ENCODE results near the gene PRKCSH. TPM values are rescaled to one million over a fixed set of nuclear protein-coding genes. Genes with fewer than 3 reads are reported as not detected.
"Not testable (repeated sequence)": the region's sequence is repeated elsewhere in the genome, so short reads cannot be mapped to it uniquely, and the experiment has no call there.

The PRKCSH gene
- polyA plus RNA-seq, 4 donors: 118 to 453 (median 160) TPM

- Histone ChIP-seq H3K9me3 (ENCODE audit: control insufficient read depth in 2 of 2, insufficient read depth in 1 of 2, low read depth in 1 of 2, low read length in 1 of 2) (no peaks in the 10 kb centered on the region), H3K4me1 (ENCODE audit: control insufficient read depth in 3 of 3, insufficient read depth in 2 of 3, low read depth in 1 of 3, low read length in 2 of 3) (no peaks in the 10 kb centered on the region), H3K4me3 (ENCODE audit: low read depth in 1 of 3, low read length in 3 of 3) (no peak overlapping the region), H3K36me3 (ENCODE audit: control insufficient read depth in 3 of 3, insufficient read depth in 2 of 3, low read depth in 1 of 3, low read length in 3 of 3) (no peaks in the 10 kb centered on the region), H3K27me3 (ENCODE audit: control insufficient read depth in 3 of 3, insufficient read depth in 3 of 3, low read length in 3 of 3) (peaks cover 0 to 9% (median 4%) of the 10 kb centered on the region in 3 donors), H3K27ac (ENCODE audit: low read depth in 1 of 3, low read length in 2 of 3) (no peak overlapping the region)
- FAIRE-seq (no peak), DNase-seq (no peak)
- 67 to 84% (median 79%) methylated on average over 8 to 9 of the region's 9 CpGs for WGBS, 3 donors
These were observed 33.5 kb upstream of the PRKCSH start for GRCh38 chr19:11401808-11402543.

GRCh38 chr19:11404588-11405222 is 30.7 kb upstream of the PRKCSH start:
- DNase-seq (no peak), FAIRE-seq (no peak)
- Histone ChIP-seq H3K27me3 (ENCODE audit: control insufficient read depth in 3 of 3, insufficient read depth in 3 of 3, low read length in 3 of 3) (peaks cover 0 to 9% (median 6%) of the 10 kb centered on the region in 3 donors), H3K4me3 (ENCODE audit: low read depth in 1 of 3, low read length in 3 of 3) (no peak overlapping the region), H3K9me3 (ENCODE audit: control insufficient read depth in 2 of 2, insufficient read depth in 1 of 2, low read depth in 1 of 2, low read length in 1 of 2) (no peaks in the 10 kb centered on the region), H3K4me1 (ENCODE audit: control insufficient read depth in 3 of 3, insufficient read depth in 2 of 3, low read depth in 1 of 3, low read length in 2 of 3) (no peaks in the 10 kb centered on the region), H3K36me3 (ENCODE audit: control insufficient read depth in 3 of 3, insufficient read depth in 2 of 3, low read depth in 1 of 3, low read length in 3 of 3) (no peaks in the 10 kb centered on the region), H3K27ac (ENCODE audit: low read depth in 1 of 3, low read length in 2 of 3) (no peak overlapping the region)
- WGBS, 3 donors: 49 to 58% (median 57%) methylated on average over 9 of the region's 9 CpGs

- DNase-seq: no peak
- FAIRE-seq: no peak
- H3K4me1 ChIP-seq (ENCODE audit: control insufficient read depth in 3 of 3, insufficient read depth in 2 of 3, low read depth in 1 of 3, low read length in 2 of 3): no peaks in the 10 kb centered on the region
- peaks cover 0 to 9% (median 6%) of the 10 kb centered on the region in 3 donors for H3K27me3 ChIP-seq (ENCODE audit: control insufficient read depth in 3 of 3, insufficient read depth in 3 of 3, low read length in 3 of 3)
- H3K36me3 ChIP-seq (ENCODE audit: control insufficient read depth in 3 of 3, insufficient read depth in 2 of 3, low read depth in 1 of 3, low read length in 3 of 3): no peaks in the 10 kb centered on the region
- no peaks in the 10 kb centered on the region for H3K9me3 ChIP-seq (ENCODE audit: control insufficient read depth in 2 of 2, insufficient read depth in 1 of 2, low read depth in 1 of 2, low read length in 1 of 2)
- H3K27ac ChIP-seq (ENCODE audit: low read depth in 1 of 3, low read length in 2 of 3): no peak overlapping the region
- no peak overlapping the region for H3K4me3 ChIP-seq (ENCODE audit: low read depth in 1 of 3, low read length in 3 of 3)
- 47 to 73% (median 72%) methylated on average over 44 of the region's 44 CpGs for WGBS, 3 donors
These were observed 29.4 kb upstream of the PRKCSH start for GRCh38 chr19:11405846-11406643.

DNA sequence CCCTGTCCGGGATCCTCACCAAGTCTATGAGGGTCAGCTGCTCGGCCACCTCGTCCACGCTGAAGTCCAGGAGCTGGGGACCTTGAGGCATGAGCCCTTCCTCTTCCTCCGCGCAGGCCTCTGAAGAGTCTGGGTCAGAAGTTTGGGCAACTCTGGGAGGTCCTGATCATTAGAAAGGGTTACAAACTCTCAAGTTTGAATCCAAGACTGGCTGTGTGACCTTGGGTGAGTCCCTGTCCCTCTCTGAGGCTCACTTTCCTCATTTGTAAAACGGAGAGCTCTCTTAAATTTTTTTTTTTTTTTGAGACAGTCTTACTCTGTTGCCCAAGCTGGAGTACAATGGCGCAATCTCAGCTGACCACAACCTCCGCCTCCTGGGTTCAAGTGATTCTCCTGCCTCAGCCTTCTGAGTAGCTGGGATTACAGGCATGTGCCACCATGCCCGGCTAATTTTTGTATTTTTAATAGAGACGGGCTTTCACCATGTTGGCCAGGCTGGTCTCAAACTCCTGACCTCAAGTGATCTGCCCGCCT is 28.7 kb upstream of the PRKCSH start:
- not testable (repeated sequence) for H3K27me3 ChIP-seq (ENCODE audit: control insufficient read depth in 3 of 3, insufficient read depth in 3 of 3, low read length in 3 of 3); H3K4me3 ChIP-seq (ENCODE audit: low read depth in 1 of 3, low read length in 3 of 3); H3K36me3 ChIP-seq (ENCODE audit: control insufficient read depth in 3 of 3, insufficient read depth in 2 of 3, low read depth in 1 of 3, low read length in 3 of 3); H3K27ac ChIP-seq (ENCODE audit: low read depth in 1 of 3, low read length in 2 of 3); FAIRE-seq; H3K9me3 ChIP-seq (ENCODE audit: control insufficient read depth in 2 of 2, insufficient read depth in 1 of 2, low read depth in 1 of 2, low read length in 1 of 2); DNase-seq; H3K4me1 ChIP-seq (ENCODE audit: control insufficient read depth in 3 of 3, insufficient read depth in 2 of 3, low read depth in 1 of 3, low read length in 2 of 3)
- 81 to 91% (median 84%) methylated on average over 12 of the region's 12 CpGs for WGBS, 3 donors

DNA sequence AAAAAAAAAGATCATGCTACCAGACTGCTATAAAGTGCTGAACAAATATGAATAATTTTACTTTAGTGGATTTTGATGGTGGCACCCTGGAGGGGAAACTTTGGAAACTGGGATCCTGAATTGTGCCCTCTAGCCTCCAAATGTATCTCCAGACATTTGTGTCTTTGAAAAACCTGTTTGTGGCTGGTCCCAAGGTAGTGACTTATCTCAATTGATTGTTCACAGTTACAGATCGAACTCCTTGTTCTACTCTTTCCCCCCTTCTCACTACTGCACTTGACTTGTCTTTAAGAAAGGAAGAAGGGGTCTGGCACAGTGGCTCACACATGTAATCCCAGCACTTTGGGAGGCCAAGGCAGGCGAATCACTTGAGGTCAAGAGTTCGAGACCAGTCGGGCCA is 26.8 kb upstream of the PRKCSH start:
- no peaks in the 10 kb centered on the region for H3K9me3 ChIP-seq (ENCODE audit: control insufficient read depth in 2 of 2, insufficient read depth in 1 of 2, low read depth in 1 of 2, low read length in 1 of 2)
- DNase-seq: no peak
- peaks cover 0 to 9% (median 6%) of the 10 kb centered on the region in 3 donors for H3K27me3 ChIP-seq (ENCODE audit: control insufficient read depth in 3 of 3, insufficient read depth in 3 of 3, low read length in 3 of 3)
- no peak overlapping the region for H3K4me3 ChIP-seq (ENCODE audit: low read depth in 1 of 3, low read length in 3 of 3)
- 80 to 87% (median 83%) methylated on average over 4 of the region's 4 CpGs for WGBS, 3 donors
- no peaks in the 10 kb centered on the region for H3K4me1 ChIP-seq (ENCODE audit: control insufficient read depth in 3 of 3, insufficient read depth in 2 of 3, low read depth in 1 of 3, low read length in 2 of 3)
- H3K36me3 ChIP-seq (ENCODE audit: control insufficient read depth in 3 of 3, insufficient read depth in 2 of 3, low read depth in 1 of 3, low read length in 3 of 3): no peaks in the 10 kb centered on the region
- no peak overlapping the region for H3K27ac ChIP-seq (ENCODE audit: low read depth in 1 of 3, low read length in 2 of 3)
- no peak for FAIRE-seq

DNA sequence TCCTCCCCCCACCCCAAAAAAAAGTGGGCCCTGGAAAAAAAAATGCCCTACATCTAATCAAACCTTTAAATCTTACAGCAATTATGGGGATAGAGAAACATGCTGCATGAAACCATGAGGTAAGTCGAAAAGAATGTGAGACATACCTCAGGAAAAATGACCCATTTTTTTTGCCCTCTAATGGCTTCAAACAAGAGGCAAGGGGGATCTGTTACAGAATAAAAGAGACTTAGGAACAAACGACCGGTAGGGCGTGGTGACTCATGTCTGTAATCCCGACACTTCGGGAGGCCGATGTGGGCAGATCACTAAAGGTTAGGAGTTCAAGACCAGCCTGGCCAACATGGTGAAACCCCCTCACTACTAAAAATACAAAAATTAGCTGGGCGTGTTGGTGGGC is 24.8 kb upstream of the PRKCSH start:
- H3K4me1 ChIP-seq (ENCODE audit: control insufficient read depth in 3 of 3, insufficient read depth in 2 of 3, low read depth in 1 of 3, low read length in 2 of 3): no peaks in the 10 kb centered on the region
- FAIRE-seq (no peak), DNase-seq (no peak)
- 44 to 66% (median 55%) methylated on average over 8 of the region's 8 CpGs for WGBS, 3 donors
- no peaks in the 10 kb centered on the region for H3K36me3 ChIP-seq (ENCODE audit: control insufficient read depth in 3 of 3, insufficient read depth in 2 of 3, low read depth in 1 of 3, low read length in 3 of 3)
- H3K9me3 ChIP-seq (ENCODE audit: control insufficient read depth in 2 of 2, insufficient read depth in 1 of 2, low read depth in 1 of 2, low read length in 1 of 2): no peaks in the 10 kb centered on the region
- no peak overlapping the region for H3K4me3 ChIP-seq (ENCODE audit: low read depth in 1 of 3, low read length in 3 of 3)
- no peak overlapping the region for H3K27ac ChIP-seq (ENCODE audit: low read depth in 1 of 3, low read length in 2 of 3)
- H3K27me3 ChIP-seq (ENCODE audit: control insufficient read depth in 3 of 3, insufficient read depth in 3 of 3, low read length in 3 of 3): peaks cover 0 to 9% (median 6%) of the 10 kb centered on the region in 3 donors

- H3K4me1 ChIP-seq (ENCODE audit: control insufficient read depth in 3 of 3, insufficient read depth in 2 of 3, low read depth in 1 of 3, low read length in 2 of 3): peaks cover 0 to 6% (median 0%) of the 10 kb centered on the region in 3 donors
- FAIRE-seq (no peak), DNase-seq (no peak)
- no peaks in the 10 kb centered on the region for H3K9me3 ChIP-seq (ENCODE audit: control insufficient read depth in 2 of 2, insufficient read depth in 1 of 2, low read depth in 1 of 2, low read length in 1 of 2)
- WGBS, 3 donors: 90 to 97% (median 92%) methylated on average over 2 of the region's 2 CpGs
- H3K36me3 ChIP-seq (ENCODE audit: control insufficient read depth in 3 of 3, insufficient read depth in 2 of 3, low read depth in 1 of 3, low read length in 3 of 3): no peaks in the 10 kb centered on the region
- H3K27me3 ChIP-seq (ENCODE audit: control insufficient read depth in 3 of 3, insufficient read depth in 3 of 3, low read length in 3 of 3): peaks cover 0 to 37% (median 4%) of the 10 kb centered on the region in 3 donors
- no peak overlapping the region for H3K27ac ChIP-seq (ENCODE audit: low read depth in 1 of 3, low read length in 2 of 3)
- H3K4me3 ChIP-seq (ENCODE audit: low read depth in 1 of 3, low read length in 3 of 3): no peak overlapping the region
These were observed 20.9 kb upstream of the PRKCSH start for GRCh38 chr19:11414544-11414943.

- no peak overlapping the region for H3K4me3 ChIP-seq (ENCODE audit: low read depth in 1 of 3, low read length in 3 of 3)
- no peaks in the 10 kb centered on the region for H3K36me3 ChIP-seq (ENCODE audit: control insufficient read depth in 3 of 3, insufficient read depth in 2 of 3, low read depth in 1 of 3, low read length in 3 of 3)
- WGBS, 3 donors: 62 to 81% (median 66%) methylated on average over 17 of the region's 17 CpGs
- DNase-seq (no peak), FAIRE-seq (no peak)
- no peak overlapping the region for H3K27ac ChIP-seq (ENCODE audit: low read depth in 1 of 3, low read length in 2 of 3)
- H3K9me3 ChIP-seq (ENCODE audit: control insufficient read depth in 2 of 2, insufficient read depth in 1 of 2, low read depth in 1 of 2, low read length in 1 of 2): no peaks in the 10 kb centered on the region
- H3K4me1 ChIP-seq (ENCODE audit: control insufficient read depth in 3 of 3, insufficient read depth in 2 of 3, low read depth in 1 of 3, low read length in 2 of 3): peaks cover 0 to 19% (median 0%) of the 10 kb centered on the region in 3 donors
- H3K27me3 ChIP-seq (ENCODE audit: control insufficient read depth in 3 of 3, insufficient read depth in 3 of 3, low read length in 3 of 3): peaks cover 3 to 56% (median 13%) of the 10 kb centered on the region in 3 donors
These were observed 18.9 kb upstream of the PRKCSH start for GRCh38 chr19:11416346-11417052.

Measured in small intestine (tissue), 7 donors.